ENCODE results near the gene KRT74. TPM values are rescaled to one million over a fixed set of nuclear protein-coding genes. Genes with fewer than 3 reads are reported as not detected.

Gene KRT74
- total RNA-seq, 8 experiments from 2014 or later, result 0.04 to 0.38 (median 0.14) TPM; not detected in 5

- H3K4me3 ChIP-seq, result no peak overlapping the region
- in situ Hi-C loops (cut with MboI; ENCODE audit: low pct_unique_long_range_greater_than_20kb in 2 of 9, low sequenced_read_pairs in 9 of 9, unreplicated experiment in 9 of 9), result no loop called here
- H3K27ac ChIP-seq, result no peak overlapping the region
- WGBS, 10 experiments, result 25 to 100% (median 70%) methylated on average over 1 to 4 of the region's 8 CpGs; no CpG with 5 or more reads in 2 of the 10 experiments
- H3K4me1 ChIP-seq (replicated peaks in 1 of 2), result no peaks in the 10 kb centered on the region
- ATAC-seq (replicated peaks in 6 of 8), result no peak
Observed at GRCh38 chr12:52608826-52609630, 35.4 kb upstream of the KRT74 start.

DNA sequence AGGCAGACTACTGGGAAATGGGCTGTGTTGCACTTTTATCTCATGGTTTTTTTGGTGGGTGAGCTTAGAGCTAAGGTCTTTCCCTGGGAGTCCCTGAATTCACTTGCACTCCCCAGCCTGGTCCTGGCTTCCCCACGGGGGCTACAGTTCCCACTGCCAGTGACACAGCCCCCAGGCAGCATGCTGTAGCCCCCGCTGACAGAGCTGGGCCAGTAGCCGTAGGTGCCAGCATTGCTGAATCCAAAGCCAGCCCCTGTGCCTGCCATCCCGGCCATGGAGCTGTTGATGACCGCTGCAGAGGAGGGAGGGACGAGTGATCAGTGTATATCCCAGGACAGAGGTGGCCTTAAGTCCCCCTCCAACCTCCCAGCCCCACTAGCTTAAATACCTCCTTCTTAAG, 34.5 kb upstream of the KRT74 start:
- Histone ChIP-seq H3K4me1 (replicated peaks in 1 of 2) (no peaks in the 10 kb centered on the region), H3K27ac (no peak overlapping the region), H3K4me3 (no peak overlapping the region)
- in situ Hi-C loops (cut with MboI; ENCODE audit: low pct_unique_long_range_greater_than_20kb in 2 of 9, low sequenced_read_pairs in 9 of 9, unreplicated experiment in 9 of 9), result no loop called here
- ATAC-seq (replicated peaks in 6 of 8), result no peak
- 0 to 92% (median 55%) methylated on average over 1 to 6 of the region's 6 CpGs; no CpG with 5 or more reads in 3 of the 10 experiments for WGBS, 10 experiments

- 20 to 40% (median 33%) methylated on average over 1 of the region's 1 CpG; no CpG with 5 or more reads in 7 of the 10 experiments for WGBS, 10 experiments
- no peak for ATAC-seq (replicated peaks in 6 of 8)
- no peak overlapping the region for H3K4me3 ChIP-seq
- H3K27ac ChIP-seq, result no peak overlapping the region
- H3K4me1 ChIP-seq (replicated peaks in 1 of 2), result no peaks in the 10 kb centered on the region
- in situ Hi-C loops (cut with MboI; ENCODE audit: low pct_unique_long_range_greater_than_20kb in 2 of 9, low sequenced_read_pairs in 9 of 9, unreplicated experiment in 9 of 9), result no loop called here
Observed at GRCh38 chr12:52607314-52607713, 33.7 kb upstream of the KRT74 start.

- WGBS, 10 experiments, result 15 to 87% (median 46%) methylated on average over 1 to 6 of the region's 7 CpGs
- in situ Hi-C loops (cut with MboI; ENCODE audit: low pct_unique_long_range_greater_than_20kb in 2 of 9, low sequenced_read_pairs in 9 of 9, unreplicated experiment in 9 of 9), result no loop called here
- no peak overlapping the region for H3K4me3 ChIP-seq
- ATAC-seq (replicated peaks in 6 of 8), result peak in 4 of 8 experiments; percentile 54 to 98 (median 92)
- H3K27ac ChIP-seq, result no peak overlapping the region
- H3K4me1 ChIP-seq (replicated peaks in 1 of 2), result no peaks in the 10 kb centered on the region
Observed at GRCh38 chr12:52606581-52607218, 33.1 kb upstream of the KRT74 start.

DNA sequence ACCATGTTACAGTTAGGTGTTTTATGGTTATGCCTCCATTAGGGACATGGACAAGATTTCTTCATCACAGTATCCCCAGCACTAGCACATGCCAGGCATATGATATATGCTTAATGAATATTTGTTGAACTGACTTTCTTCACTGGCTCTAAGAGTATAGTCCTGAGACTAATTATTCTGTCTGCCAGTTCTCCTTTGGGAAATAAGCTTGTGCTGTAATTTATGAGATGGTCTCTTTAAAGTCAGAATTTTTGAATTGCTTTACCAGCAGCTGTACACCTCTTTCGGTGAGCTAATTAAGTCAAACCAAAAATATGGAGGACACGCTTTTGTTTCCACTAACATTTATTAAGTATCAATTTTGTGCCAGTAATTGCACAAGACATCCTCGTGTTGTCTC, 32.5 kb upstream of the KRT74 start:
- in situ Hi-C loops (cut with MboI; ENCODE audit: low pct_unique_long_range_greater_than_20kb in 2 of 9, low sequenced_read_pairs in 9 of 9, unreplicated experiment in 9 of 9), result no loop called here
- Histone ChIP-seq H3K27ac (no peak overlapping the region), H3K4me1 (replicated peaks in 1 of 2) (no peaks in the 10 kb centered on the region), H3K4me3 (no peak overlapping the region)
- WGBS, 10 experiments, result 0 to 57% (median 46%) methylated on average over 1 to 3 of the region's 3 CpGs
- ATAC-seq (replicated peaks in 6 of 8), result peak in 1 of 8 experiments; percentile 33

DNA sequence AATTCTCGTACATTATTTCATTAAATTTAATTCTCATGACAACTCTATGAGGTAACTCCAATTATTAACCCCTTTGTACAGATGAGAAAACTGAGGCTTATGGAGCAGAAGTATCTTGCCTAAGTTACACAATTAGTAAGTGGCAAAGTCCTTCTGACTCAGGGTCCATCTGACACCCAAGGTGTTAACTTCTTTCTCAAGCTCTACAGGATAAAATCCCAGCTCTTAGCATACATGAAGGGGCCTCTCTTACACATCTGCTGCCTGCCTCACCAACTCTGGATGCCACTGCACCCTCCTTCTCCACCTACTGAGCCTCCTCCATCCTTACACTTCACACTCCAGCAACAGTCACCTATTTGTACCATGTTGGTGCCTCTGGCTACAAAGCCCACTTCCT, 31.9 kb upstream of the KRT74 start:
- no peak for ATAC-seq (replicated peaks in 6 of 8)
- Histone ChIP-seq H3K4me3 (no peak overlapping the region), H3K27ac (no peak overlapping the region), H3K4me1 (replicated peaks in 1 of 2) (no peaks in the 10 kb centered on the region)
- in situ Hi-C loops (cut with MboI; ENCODE audit: low pct_unique_long_range_greater_than_20kb in 2 of 9, low sequenced_read_pairs in 9 of 9, unreplicated experiment in 9 of 9), result no loop called here
- WGBS, 10 experiments, result 44 to 89% (median 67%) methylated on average over 1 of the region's 1 CpG; no CpG with 5 or more reads in 1 of the 10 experiments

- Histone ChIP-seq H3K4me1 (replicated peaks in 1 of 2) (no peaks in the 10 kb centered on the region), H3K27ac (no peak overlapping the region), H3K4me3 (no peak overlapping the region)
- ATAC-seq (replicated peaks in 6 of 8), result no peak
- in situ Hi-C loops (cut with MboI; ENCODE audit: low pct_unique_long_range_greater_than_20kb in 2 of 9, low sequenced_read_pairs in 9 of 9, unreplicated experiment in 9 of 9), result no loop called here
Observed at GRCh38 chr12:52604859-52605258, 31.2 kb upstream of the KRT74 start.

DNA sequence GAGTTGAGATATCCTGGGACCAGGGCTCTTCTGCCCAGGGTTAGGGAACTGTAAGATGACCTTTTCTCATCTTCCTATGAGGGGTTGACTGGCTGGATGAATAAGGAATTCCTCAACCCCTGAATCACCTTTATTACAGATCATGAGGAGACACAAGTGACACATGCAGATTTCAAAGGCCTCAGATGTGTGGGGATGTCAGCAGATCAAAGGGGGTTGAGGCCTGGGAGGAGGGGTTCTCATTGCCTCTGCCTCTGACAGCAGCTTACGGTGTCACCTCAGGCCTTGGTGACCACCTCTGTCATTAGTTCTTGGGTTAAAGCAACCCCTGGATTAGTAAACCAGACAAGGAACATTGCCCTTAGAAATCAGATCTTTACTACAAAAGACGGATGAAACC, 29.7 kb upstream of the KRT74 start:
- H3K4me3 ChIP-seq, result no peak overlapping the region
- WGBS, 10 experiments, result 0 to 80% (median 38%) methylated on average over 1 to 2 of the region's 2 CpGs; no CpG with 5 or more reads in 2 of the 10 experiments
- ATAC-seq (replicated peaks in 6 of 8), result no peak
- no peaks in the 10 kb centered on the region for H3K4me1 ChIP-seq (replicated peaks in 1 of 2)
- in situ Hi-C loops (cut with MboI; ENCODE audit: low pct_unique_long_range_greater_than_20kb in 2 of 9, low sequenced_read_pairs in 9 of 9, unreplicated experiment in 9 of 9), result no loop called here
- H3K27ac ChIP-seq, result no peak overlapping the region

DNA sequence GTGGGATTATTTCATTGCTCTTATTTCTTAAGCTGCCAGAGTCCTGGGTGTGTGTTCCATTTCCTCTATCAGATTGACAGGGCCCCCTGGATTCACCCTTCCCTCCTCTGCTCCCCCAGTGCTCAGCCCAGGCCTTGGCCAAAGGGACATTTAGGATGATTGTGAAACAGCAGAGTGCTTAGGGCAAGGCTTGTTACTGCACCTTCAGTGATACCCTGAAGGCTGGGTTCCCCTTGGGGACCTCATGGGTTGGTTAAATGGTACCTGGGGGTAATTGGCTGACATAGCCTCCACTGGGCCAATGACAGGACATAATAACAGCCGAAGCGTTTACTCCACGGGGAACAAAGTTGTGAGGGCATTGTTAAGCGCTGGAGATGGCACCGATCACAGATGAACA, 28.9 kb upstream of the KRT74 start:
- H3K4me3 ChIP-seq, result no peak overlapping the region
- in situ Hi-C loops (cut with MboI; ENCODE audit: low pct_unique_long_range_greater_than_20kb in 2 of 9, low sequenced_read_pairs in 9 of 9, unreplicated experiment in 9 of 9), result no loop called here
- WGBS, 10 experiments, result 66 to 100% (median 89%) methylated on average over 2 to 5 of the region's 5 CpGs; no CpG with 5 or more reads in 4 of the 10 experiments
- H3K27ac ChIP-seq, result no peak overlapping the region
- no peak for ATAC-seq (replicated peaks in 6 of 8)
- H3K4me1 ChIP-seq (replicated peaks in 1 of 2), result no peaks in the 10 kb centered on the region

GRCh38 chr12:52601671-52602070, 28.0 kb upstream of the KRT74 start:
- 40 to 90% (median 66%) methylated on average over 1 to 3 of the region's 4 CpGs; no CpG with 5 or more reads in 3 of the 10 experiments for WGBS, 10 experiments
- no peak overlapping the region for H3K27ac ChIP-seq
- H3K4me1 ChIP-seq (replicated peaks in 1 of 2), result no peaks in the 10 kb centered on the region
- no peak overlapping the region for H3K4me3 ChIP-seq
- in situ Hi-C loops (cut with MboI; ENCODE audit: low pct_unique_long_range_greater_than_20kb in 2 of 9, low sequenced_read_pairs in 9 of 9, unreplicated experiment in 9 of 9), result no loop called here
- no peak for ATAC-seq (replicated peaks in 6 of 8)

- 35 to 93% (median 76%) methylated on average over 2 to 37 of the region's 48 CpGs; no CpG with 5 or more reads in 3 of the 10 experiments for WGBS, 10 experiments
- ATAC-seq (replicated peaks in 6 of 8), result no peak
- Histone ChIP-seq H3K4me3 (no peak within 1 kb of the TSS), H3K27ac (no peak within 1 kb of the TSS), H3K4me1 (replicated peaks in 1 of 2) (no peaks in the 10 kb centered on the region)
- in situ Hi-C loops (cut with MboI; ENCODE audit: low pct_unique_long_range_greater_than_20kb in 2 of 9, low sequenced_read_pairs in 9 of 9, unreplicated experiment in 9 of 9), result no loop called here
Observed at GRCh38 chr12:52600941-52601481, 27.4 kb upstream of the KRT74 start, which contains the start of gene KRT72. Gene KRT72, minus strand, starts transcription at chr12:52601463. Its CDS starts 11 bp downstream, at chr12:52601452.

DNA sequence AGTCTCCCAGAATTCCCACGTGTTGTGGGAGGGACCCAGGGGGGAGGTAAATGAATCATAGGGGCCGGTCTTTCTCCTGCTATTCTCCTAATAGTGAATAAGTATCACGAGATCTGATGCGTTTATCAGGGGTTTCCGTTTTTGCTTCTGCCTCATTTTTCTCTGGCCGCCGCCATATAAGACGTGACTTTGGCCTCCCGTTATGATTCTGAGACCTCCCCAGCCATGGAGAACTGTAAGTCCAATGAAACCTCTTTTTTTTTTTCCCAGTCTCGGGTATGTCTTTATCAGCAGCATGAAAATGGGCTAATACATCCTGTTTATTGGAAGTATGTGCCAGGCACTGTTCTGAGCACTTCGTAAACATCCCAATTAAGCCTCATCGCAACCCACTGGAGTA, 26.8 kb upstream of the KRT74 start:
- H3K27ac ChIP-seq, result no peak overlapping the region
- in situ Hi-C loops (cut with MboI; ENCODE audit: low pct_unique_long_range_greater_than_20kb in 2 of 9, low sequenced_read_pairs in 9 of 9, unreplicated experiment in 9 of 9), result no loop called here
- 17 to 100% (median 89%) methylated on average over 1 to 10 of the region's 12 CpGs; no CpG with 5 or more reads in 2 of the 10 experiments for WGBS, 10 experiments
- no peak overlapping the region for H3K4me3 ChIP-seq
- no peaks in the 10 kb centered on the region for H3K4me1 ChIP-seq (replicated peaks in 1 of 2)
- ATAC-seq (replicated peaks in 6 of 8), result no peak

- no peak for ATAC-seq (replicated peaks in 6 of 8)
- WGBS, 10 experiments, result 20 to 67% methylated on average over 1 to 2 of the region's 2 CpGs; no CpG with 5 or more reads in 8 of the 10 experiments
- no peak overlapping the region for H3K4me3 ChIP-seq
- in situ Hi-C loops (cut with MboI; ENCODE audit: low pct_unique_long_range_greater_than_20kb in 2 of 9, low sequenced_read_pairs in 9 of 9, unreplicated experiment in 9 of 9), result no loop called here
- no peaks in the 10 kb centered on the region for H3K4me1 ChIP-seq (replicated peaks in 1 of 2)
- H3K27ac ChIP-seq, result no peak overlapping the region
Observed at GRCh38 chr12:52600071-52600470, 26.4 kb upstream of the KRT74 start.

Data from motor neuron (in vitro differentiated cells).